GM18907 (cell line): ENCODE measurements around the gene TIMM44.
"Not testable (repeated sequence)": the region's sequence is repeated elsewhere in the genome, so short reads cannot be mapped to it uniquely, and the experiment has no call there.

ENCODE experiments used
- ATAC-seq: cut with Tn5 transposase; IDR thresholded peaks from one replicate; pipeline ENCODE4 v1.9.1; 2021; ENCODE audit warnings: mild to moderate bottlenecking, moderate library complexity; ENCODE audit not compliant: unreplicated experiment

Gene TIMM44

GRCh38 chr19:7904074-7905020 lies 39.1 kb downstream of the TIMM44 start:
- ATAC-seq = peak; percentile 31

- peak; percentile 82 for ATAC-seq
Observed at GRCh38 chr19:7903244-7904073, 40.0 kb downstream of the TIMM44 start, which contains the start of gene MAP2K7. TSS of gene MAP2K7 (plus strand) at chr19:7903877. CDS start at chr19:7903945, 68 bp downstream.

- ATAC-seq = no peak
Observed at GRCh38 chr19:7902796-7903243, 40.6 kb downstream of the TIMM44 start.

GRCh38 chr19:7901337-7901736 lies 42.1 kb downstream of the TIMM44 start:
- no peak for ATAC-seq

- ATAC-seq = no peak
Observed at GRCh38 chr19:7900931-7901330, 42.5 kb downstream of the TIMM44 start.

- no peak for ATAC-seq
Observed at GRCh38 chr19:7900401-7900870, 43.0 kb downstream of the TIMM44 start.

DNA sequence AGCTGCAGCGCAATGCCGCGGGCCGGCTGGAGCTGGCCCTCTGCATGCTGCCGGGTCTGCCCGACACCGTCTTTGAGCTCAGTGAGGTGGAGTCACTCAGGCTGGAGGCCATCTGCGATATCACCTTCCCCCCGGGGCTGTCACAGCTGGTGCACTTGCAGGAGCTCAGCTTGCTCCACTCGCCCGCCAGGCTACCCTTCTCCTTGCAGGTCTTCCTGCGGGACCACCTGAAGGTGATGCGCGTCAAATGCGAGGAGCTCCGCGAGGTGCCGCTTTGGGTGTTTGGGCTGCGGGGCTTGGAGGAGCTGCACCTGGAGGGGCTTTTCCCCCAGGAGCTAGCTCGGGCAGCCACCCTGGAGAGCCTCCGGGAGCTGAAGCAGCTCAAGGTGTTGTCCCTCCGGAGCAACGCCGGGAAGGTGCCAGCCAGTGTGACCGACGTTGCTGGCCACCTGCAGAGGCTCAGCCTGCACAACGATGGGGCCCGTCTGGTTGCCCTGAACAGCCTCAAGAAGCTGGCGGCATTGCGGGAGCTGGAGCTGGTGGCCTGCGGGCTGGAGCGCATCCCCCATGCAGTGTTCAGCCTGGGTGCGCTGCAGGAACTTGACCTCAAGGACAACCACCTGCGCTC lies 43.6 kb downstream of the TIMM44 start:
- ATAC-seq = no peak

GRCh38 chr19:7898967-7899366 lies 44.5 kb downstream of the TIMM44 start:
- ATAC-seq = no peak

DNA sequence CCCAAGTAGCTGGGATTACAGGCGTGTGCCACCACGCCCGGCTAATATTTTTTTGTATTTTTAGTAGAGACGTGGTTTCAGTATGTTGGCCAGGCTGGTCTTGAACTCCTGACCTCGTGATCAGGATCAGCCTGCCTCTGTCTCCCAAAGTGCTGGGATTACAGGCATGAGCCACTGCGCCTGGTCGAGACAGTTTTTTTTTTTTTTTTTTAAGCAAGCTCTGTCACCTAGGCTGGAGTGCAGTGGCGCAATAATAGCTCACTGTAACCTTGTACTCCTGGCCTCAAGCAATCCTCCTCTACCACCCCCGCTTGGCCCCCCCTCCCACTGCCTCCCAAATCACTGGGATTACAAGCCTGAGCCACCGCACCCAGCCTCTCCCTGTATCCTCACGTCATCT lies 46.2 kb downstream of the TIMM44 start:
- ATAC-seq = no peak

GRCh38 chr19:7895565-7895964 lies 47.9 kb downstream of the TIMM44 start:
- no peak for ATAC-seq

DNA sequence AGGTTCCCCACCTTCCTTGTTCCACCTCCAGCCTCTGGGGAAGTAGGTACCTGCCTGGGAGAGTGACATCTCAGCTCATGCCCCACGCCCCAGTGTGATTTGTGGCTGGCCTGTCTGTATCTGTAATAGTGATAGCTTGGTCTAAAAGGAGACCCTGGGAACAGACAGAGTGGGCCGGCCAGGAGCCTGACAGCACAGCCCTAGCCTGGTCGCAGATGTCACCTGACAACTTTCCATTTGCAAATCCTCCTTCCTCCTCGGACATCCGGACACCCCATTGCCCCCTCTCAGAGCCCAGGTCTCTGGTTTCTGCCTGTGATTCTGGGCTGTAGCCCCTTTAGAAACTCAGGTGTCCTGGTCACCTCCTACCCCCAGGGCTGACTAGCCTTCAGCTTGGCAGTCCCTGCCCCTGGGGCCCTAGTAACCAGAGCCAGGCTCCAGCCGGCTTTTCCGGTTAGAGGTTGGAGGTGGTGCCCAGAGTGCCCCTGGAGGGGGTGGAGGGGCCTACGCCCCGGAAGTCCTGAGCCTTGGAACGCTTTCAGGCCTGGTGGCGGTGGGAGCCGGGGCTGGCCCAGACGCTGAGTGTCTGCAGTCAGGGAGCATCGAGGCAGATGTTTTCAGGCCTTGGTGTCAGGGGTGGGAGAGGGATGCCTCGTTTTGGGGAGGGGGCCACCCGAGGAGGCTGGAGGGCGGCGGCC lies 48.7 kb downstream of the TIMM44 start:
- no peak for ATAC-seq

DNA sequence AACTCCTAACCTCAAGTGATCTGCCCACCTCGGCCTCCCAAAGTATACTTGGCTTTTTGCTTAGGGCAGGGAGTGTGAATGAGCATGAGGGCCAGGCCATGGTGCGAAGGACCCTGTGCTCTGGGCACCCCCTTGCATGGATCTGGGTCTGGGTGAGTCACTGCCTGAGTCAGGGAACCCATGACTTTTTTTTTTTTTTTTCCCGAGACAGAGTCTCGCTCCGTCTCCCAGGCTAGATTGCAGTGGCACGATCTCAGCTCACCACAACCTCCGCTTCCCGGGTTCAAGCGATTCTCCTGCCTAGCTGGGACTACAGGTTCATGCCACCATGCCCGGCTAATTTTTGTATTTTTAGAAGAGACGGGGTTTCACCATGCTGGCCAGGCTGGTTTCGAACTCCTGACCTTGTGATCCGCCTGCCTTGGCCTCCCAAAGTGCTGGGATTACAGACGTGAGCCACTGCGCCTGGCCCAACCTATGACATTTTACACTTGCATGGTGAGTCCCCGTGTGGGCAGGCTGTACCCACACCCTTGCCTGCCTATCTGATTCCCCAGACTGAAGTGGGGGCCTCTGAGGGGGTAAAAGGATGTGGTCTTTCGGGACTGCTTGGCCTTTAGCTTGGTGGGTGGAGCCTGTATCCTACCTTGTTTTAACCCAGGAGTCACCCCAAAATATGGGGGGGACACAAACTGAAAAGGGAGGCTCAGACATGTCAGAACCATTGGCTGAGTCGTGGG lies 49.9 kb downstream of the TIMM44 start:
- ATAC-seq = not testable (repeated sequence)

DNA sequence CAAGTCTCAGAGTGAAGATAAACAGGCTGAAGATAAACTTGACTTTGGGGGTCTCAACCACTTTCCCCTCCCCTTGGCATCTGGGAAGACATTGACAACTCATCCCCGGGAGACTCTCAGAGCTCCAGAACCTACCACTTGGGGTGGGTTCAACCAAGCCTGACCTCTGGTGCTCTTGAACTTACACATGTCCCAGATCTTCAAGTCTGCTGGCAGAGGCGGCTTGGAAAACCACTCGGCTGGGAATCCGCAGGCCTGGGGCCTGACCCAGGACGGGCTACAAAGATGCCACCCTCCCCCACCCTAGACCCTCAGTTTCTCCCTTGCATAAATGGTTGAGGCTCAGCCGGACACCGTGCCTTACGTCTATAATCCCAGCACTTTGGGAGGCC lies 54.6 kb downstream of the TIMM44 start:
- no peak for ATAC-seq

DNA sequence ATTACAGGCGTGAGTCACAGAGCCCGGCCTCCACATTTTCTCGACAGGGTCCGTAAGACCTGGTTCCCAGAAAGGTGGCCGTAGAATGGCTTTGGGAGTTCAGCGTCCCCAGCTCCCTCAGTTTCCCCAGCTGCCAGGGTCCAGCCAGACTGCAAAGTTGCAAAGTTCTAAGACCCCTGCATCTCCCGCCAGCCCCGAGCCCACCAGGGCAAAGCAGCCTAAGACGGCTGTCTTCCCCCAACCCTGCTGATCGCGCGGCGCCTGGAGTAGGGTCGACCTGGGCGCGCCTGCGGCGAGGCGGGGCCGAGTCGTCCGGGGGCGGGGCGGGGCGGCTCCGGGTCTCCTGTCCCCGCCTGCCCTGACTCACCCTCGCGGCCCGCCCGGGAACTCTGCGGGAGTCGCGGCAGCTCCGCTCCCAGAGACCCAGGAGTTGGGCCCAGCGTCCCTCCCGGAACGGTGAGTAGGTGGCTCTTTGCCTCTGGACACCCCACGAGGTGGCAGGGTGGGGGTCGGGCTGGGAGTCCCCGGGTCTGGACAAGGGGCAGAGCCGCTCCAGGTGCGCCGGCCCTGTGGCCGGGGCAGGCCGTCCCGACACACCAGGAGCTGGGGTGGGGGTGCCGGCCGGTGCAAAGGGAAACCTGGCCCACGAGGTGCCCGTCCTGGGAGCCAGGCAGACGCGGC lies 55.2 kb downstream of the TIMM44 start, which contains the start of gene LRRC8E:
Gene LRRC8E (plus strand): TSS at position 366 of the 681 bp plus-strand sequence. CDS start 7,094 bp downstream, outside the sequence.
- ATAC-seq = no peak

DNA sequence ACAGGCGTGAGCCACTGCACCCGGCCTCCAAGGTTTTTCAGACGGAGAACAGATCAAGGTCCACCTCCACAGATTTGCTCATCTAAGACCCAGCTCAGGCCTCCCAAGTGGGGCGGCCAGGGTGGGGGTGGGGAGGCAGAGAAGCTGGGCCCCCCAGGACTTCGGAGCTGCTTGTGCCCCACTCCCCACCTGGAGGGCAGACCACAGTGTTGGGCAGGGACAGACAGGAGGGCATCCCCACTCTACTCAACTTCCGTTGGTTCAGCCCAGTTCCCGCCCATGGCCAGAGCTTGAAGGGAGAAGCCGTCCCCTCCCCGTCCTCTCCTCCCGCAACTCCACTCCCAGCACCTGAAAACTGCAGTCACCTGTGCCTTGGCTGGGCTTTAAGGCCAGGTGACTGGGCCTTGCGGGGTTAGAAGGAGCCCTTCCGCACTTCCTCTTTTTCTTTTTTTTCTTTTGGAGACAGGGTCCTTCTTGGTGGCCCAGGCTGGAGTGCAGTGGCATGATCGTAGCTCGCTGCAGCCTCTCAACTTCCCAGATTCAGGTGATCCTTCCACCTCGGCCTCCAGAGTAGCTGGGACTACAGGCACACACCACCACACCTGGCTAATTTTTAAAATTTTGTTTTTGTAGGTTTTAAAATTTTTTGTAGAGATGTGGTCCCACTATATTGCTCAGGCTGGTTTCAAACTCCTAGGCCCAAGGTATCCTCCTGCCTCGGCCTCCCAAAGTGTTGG lies 55.9 kb downstream of the TIMM44 start:
- ATAC-seq = no peak

GRCh38 chr19:7885818-7886217 lies 57.6 kb downstream of the TIMM44 start:
- ATAC-seq = no peak

DNA sequence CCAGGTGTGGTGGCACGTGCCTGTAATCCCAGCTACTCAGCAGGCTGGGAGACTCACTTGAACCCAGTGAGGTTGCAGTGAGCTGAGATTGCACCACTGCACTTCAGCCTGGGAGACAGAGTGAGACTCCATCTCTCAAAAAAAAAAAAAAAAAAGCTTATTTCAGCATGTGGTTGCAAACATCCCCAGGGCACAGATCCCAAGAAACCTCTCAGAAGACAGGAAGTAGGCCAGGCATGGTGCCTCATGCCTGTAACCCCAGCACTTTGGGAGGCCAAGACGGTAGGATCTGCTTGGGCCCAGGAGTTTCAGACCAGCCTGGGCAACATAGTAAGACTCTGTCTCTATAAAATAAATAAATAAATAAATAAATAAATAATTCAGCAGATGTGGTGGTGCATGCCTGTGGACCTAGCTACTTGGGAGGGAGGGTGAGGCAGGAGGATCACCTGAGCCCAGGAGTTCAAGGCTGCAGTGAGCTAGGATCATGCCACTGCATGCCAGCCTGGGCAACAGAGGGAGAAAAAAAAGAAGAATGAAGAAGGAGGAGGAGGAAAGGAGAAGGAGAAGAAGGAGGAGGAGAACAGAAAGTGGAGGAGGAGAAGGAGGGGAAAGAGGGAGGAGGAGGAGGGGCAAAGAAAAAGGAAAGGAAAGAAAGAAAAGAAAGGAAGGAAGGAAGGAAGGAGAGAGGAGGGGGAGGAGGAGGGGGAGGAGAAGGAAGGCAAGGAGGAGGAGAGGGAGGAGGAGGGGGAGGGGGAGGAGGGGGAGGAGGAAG lies 59.5 kb downstream of the TIMM44 start:
- no peak for ATAC-seq

DNA sequence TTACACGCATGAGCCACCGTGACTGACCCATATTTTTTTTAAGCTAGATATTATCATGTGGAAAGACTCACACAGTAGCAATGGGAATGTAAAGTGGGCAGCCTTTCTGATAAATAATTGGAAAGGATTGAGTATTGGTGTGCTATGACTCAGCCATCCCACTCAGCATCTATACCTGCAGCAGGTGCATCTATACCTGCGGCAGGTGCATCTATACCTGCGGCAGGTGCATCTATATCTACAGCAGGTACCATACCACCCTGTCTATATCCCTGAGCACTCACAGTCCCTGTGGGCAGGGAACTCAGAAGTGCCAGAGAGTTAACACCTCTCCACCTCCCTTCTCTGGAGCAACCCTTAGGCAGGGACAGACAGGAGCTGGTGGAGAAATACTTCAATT lies 60.4 kb downstream of the TIMM44 start:
- ATAC-seq = no peak
